GM10248 (cell line): Measurements from ENCODE around the gene HOXA7.

Source experiments
- CTCF ChIA-PET: fragments of 300-600 bp; sonication (Branson Sonifier 250); formaldehyde crosslinking; extraction: SDS; loops from one replicate; lab custom pipeline; 2021; ENCODE audit warnings: antibody characterized with exemption; lab: Yijun Ruan, JAX
- POLR2A ChIA-PET: fragments of 350-650 bp; sonication (Branson Sonifier 250); formaldehyde crosslinking; extraction: SDS; loops from one replicate; lab custom pipeline; 2020; ENCODE audit warnings: antibody characterized with exemption; lab: Yijun Ruan, JAX
- DNase-seq: peaks from one replicate; pipeline ENCODE4 v3.0.0; 2012; ENCODE audit errors: extremely low spot score
- TF ChIP-seq, protein P1 (sequence below): IDR thresholded peaks from 2 replicates; pipeline ENCODE4 v1.5.1; 2012; ENCODE audit warnings: mild to moderate bottlenecking, low read depth; ENCODE audit errors: extremely low read depth, missing control alignments, control extremely low read depth

The HOXA7 gene

GRCh38 chr7:27163288-27164044 lies 7.0 kb upstream of the HOXA7 start:
- TF ChIP-seq, protein P1, sequence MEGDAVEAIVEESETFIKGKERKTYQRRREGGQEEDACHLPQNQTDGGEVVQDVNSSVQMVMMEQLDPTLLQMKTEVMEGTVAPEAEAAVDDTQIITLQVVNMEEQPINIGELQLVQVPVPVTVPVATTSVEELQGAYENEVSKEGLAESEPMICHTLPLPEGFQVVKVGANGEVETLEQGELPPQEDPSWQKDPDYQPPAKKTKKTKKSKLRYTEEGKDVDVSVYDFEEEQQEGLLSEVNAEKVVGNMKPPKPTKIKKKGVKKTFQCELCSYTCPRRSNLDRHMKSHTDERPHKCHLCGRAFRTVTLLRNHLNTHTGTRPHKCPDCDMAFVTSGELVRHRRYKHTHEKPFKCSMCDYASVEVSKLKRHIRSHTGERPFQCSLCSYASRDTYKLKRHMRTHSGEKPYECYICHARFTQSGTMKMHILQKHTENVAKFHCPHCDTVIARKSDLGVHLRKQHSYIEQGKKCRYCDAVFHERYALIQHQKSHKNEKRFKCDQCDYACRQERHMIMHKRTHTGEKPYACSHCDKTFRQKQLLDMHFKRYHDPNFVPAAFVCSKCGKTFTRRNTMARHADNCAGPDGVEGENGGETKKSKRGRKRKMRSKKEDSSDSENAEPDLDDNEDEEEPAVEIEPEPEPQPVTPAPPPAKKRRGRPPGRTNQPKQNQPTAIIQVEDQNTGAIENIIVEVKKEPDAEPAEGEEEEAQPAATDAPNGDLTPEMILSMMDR = no peak
- CTCF ChIA-PET = interaction anchor here (1.1 to 3.8 kb wide), 9 partner anchors 13 to 934 kb away, joined by 3 to 59 read pairs (median 18); partner anchors contain the start of gene HOXA3
- no peak for DNase-seq
- POLR2A ChIA-PET = no interaction called here

DNA sequence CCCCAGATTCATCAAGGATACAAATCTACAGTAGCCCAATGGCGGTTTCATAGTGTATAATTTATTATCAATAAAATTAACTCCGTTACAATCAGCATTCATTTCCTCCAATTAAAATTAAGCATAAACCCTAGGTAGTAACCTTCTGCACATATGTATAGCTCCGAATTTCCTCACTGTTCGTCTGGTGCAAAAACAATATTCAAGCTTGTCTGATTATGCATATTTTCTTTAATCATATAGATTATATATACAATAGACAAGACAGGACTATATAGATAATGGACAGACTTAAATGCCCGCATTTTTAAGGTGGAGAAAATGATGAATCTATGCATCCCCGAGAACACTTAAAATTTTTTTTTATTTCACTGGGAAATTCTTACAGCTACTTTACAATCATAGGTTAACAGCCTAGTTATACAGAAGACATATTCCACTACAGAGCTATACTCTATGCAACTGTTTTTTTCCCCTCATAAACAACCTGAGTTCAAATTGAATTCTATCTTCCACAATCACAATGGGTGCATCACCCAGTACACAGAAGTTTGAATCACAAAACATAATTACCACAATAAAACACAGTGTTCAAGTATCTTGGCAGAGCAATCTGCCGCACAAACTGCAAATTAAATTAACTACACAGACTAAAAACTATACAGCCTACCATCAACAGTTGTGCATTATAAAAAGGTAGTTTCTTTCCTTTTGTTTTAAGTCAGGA lies 6.2 kb upstream of the HOXA7 start:
- CTCF ChIA-PET = interaction anchor here (0.8 to 3.8 kb wide), 11 partner anchors 12 to 935 kb away, joined by 3 to 59 read pairs (median 18); partner anchors contain the start of gene HOXA3
- POLR2A ChIA-PET = no interaction called here
- TF ChIP-seq, protein P1 = no peak
- DNase-seq = no peak

- ChIA-PET CTCF (interaction anchor here (0.8 to 3.8 kb wide), 29 partner anchors 11 to 1310 kb away, joined by 3 to 59 read pairs (median 4); partner anchors contain the start of gene HOXA3), POLR2A (no interaction called here)
- TF ChIP-seq, protein P1 = no peak
- DNase-seq = no peak
Measured at GRCh38 chr7:27161721-27162560, 5.5 kb upstream of the HOXA7 start.

GRCh38 chr7:27161214-27161720 lies 4.8 kb upstream of the HOXA7 start:
- ChIA-PET POLR2A (no interaction called here), CTCF (interaction anchor here (0.6 to 3.8 kb wide), 47 partner anchors 10 to 1309 kb away, joined by 3 to 59 read pairs (median 4); partner anchors contain the start of genes EVX1, HOXA3 and HOXA5)
- TF ChIP-seq, protein P1 = no peak
- no peak for DNase-seq

DNA sequence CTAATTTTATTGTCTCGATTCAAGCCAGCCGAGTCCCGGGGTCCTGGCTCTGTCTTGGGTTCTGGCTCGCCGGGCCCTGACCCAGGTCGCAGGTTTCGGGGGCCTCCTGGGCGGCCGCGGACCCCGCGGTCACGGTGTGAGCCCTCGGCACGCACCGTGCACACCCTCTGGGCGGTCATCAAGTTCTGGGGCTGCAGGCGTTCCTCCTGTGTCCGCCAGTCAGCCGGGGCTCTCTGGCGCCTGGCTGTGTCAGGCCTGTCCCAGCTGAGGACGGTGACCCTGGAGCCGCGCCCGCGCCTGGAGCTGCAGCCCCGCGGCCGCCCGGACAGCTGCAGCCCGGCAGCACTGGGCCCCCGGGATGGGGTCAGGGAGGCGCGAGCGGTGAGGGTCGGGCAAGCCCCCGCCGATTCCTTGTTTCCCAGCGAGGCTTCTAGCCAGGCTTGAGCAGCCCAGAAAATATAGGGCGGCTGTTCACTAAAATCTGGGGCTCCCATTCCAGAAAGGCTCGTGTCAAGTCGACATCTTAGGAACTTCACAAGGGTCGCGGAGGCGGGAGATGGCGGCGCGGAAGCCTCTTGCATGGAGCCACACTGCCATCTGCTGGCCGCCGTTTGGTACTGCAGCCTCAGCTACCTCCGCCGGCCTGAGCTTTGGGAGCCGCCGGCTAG lies 4.2 kb upstream of the HOXA7 start:
- TF ChIP-seq, protein P1 = peak; percentile 97
- ChIA-PET POLR2A (no interaction called here), CTCF (interaction anchor here (0.6 to 3.8 kb wide), 48 partner anchors 10 to 1309 kb away, joined by 3 to 59 read pairs (median 4); partner anchors contain the start of genes EVX1, HOXA3 and HOXA5)
- peak; percentile 87 for DNase-seq
